Activated naive CD8-positive, alpha-beta T cell treated with anti-CD3 and anti-CD28 coated beads for 36 hours (primary cell): ENCODE measurements around the gene RNF44. TPM values are rescaled to one million over a fixed set of nuclear protein-coding genes. Genes with fewer than 3 reads are reported as not detected.

ENCODE experiments used
- DNase-seq: peaks from one replicate; pipeline ENCODE4 v3.0.0; 2021
- H3K27ac Mint-ChIP-seq: one replicate; pipeline ENCODE4 v1.8.0; 2022; ENCODE audit warnings: mild to moderate bottlenecking, moderate library complexity, mixed read lengths
- H3K27me3 Mint-ChIP-seq: one replicate; pipeline ENCODE4 v1.8.0; 2022; ENCODE audit warnings: mild to moderate bottlenecking, mixed read lengths
- H3K36me3 Mint-ChIP-seq: one replicate; pipeline ENCODE4 v1.8.0; 2021; ENCODE audit warnings: mild to moderate bottlenecking, mixed read lengths
- H3K4me1 Mint-ChIP-seq: one replicate; pipeline ENCODE4 v1.8.0; 2021; ENCODE audit warnings: mixed read lengths
- H3K4me3 Mint-ChIP-seq: one replicate; pipeline ENCODE4 v1.8.0; 2022; ENCODE audit warnings: mild to moderate bottlenecking, moderate library complexity, mixed read lengths
- H3K9me3 Mint-ChIP-seq: one replicate; pipeline ENCODE4 v1.8.0; 2022; ENCODE audit warnings: mixed read lengths
- total RNA-seq, 2 experiments: library from RNA; stranded (reverse); gene quantifications; one replicate each; pipeline ENCODE4 v1.2.3, GENCODE V29; 2021

The RNF44 gene
- total RNA-seq, 2 experiments from 2014 or later: 53.4 to 53.8 TPM

DNA sequence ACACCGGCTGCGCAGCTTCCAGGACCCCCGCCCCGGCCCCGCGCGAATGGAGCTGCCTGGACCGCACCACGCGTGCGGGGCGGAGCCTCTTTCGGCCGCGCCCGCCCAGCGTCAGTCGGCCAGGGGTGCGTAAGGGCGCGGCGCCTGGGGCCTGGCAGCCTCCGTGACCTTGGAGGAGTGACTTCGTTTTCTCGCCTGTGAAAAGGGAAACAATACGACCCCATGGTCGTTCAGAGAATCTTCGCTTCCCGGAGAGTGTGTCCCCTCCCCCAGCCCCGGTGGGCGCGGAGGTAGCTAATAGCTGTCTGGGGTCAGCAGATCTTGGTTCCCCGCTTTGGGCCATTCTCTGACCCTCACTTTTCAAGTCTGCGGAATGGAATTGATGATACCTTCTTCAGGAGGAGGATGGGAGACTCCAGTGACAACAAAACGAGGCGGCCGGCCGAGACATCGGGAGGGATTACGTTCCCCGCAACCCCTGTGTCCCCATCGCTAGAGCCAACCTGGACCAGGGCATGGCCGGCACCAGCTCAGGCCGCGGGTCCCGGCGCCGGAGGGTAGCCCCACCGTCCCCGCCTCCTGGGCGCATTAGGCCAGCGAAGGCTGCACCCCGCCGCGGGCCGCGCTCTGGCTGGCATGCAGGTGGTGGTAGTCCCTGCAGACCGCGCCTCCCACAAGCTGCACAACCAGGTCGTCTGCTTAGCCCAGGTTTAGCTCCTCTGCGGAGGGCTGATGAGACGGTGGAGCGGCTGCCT is 6.4 kb upstream of the RNF44 start:
- DNase-seq: peak; percentile 85
- Mint-ChIP-seq H3K36me3 (no peaks in the 10 kb centered on the region), H3K27ac (peak overlapping the region; percentile 94), H3K27me3 (no peaks in the 10 kb centered on the region), H3K4me1 (peaks cover 61% of the 10 kb centered on the region), H3K4me3 (peak overlapping the region; percentile 91), H3K9me3 (no peaks in the 10 kb centered on the region)

DNA sequence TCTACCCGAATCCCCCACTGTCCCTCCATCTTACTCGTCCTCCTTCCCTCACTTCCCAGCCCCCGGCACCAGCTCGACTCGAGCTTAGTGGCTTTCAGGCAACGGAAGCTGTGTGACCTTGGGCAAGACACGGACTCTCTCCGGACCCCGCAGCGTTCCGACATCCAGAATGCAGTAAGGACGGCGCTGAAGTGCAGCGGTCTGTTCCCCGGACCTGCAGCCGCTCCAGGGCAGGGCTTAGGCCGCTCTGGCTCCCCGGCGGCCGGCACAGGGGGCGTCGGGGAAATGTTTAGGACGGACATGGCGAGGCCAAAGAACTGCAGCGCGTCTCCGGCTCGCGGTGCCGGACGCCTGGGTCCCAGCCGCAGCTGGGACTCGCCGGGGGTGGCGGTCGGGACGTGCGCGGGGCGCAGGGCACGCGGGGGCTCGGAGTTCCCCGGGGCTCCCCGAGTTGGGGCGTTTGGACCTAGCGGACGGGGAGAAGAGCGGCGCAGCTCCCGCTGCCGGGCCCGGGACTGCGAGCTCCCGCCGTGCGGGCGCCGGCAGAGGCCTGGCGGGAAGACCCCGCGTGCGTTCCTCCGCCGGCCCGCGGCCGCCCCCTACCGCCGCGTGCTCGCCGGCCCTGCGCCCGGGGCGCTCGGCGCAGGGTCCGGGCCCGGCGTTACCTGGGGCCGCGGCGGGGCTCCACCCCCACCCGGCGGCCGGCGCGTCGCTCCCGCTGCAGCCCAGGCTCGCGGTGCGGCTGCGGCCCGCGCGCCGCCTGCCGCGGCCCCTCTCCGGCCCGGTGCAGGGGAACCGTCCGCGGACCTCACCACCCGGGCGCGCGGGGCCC is 5.6 kb upstream of the RNF44 start:
- Mint-ChIP-seq H3K27me3 (no peaks in the 10 kb centered on the region), H3K4me3 (peak overlapping the region; percentile 91), H3K4me1 (peaks cover 65% of the 10 kb centered on the region), H3K27ac (peak overlapping the region; percentile 91), H3K9me3 (no peaks in the 10 kb centered on the region), H3K36me3 (no peaks in the 10 kb centered on the region)
- peak; percentile 55 for DNase-seq

DNA sequence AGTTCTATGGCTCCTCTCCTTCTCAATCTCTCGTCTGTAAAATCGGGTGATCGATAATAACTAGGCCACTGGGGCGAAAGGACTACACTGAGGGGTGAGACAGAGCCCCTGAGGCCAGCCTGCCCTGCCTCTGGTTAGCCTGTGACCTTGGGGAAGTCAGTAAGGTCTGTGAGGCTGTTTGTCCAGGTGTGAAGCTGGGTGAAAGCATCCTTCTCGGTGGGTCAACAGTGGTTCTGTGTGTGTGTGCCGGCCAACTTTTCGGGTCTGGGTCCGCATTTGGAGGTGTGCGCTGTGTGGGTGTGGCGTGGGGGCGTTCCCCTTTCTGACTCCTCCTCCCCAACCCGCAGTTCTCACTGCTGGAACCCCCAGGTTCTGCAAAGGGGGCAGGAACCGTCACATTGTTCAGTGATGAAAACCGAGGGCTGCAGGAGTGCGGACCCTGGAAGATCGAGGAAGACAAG is 5.0 kb upstream of the RNF44 start:
- H3K27ac Mint-ChIP-seq: peak overlapping the region; percentile 91
- peaks cover 60% of the 10 kb centered on the region for H3K4me1 Mint-ChIP-seq
- H3K9me3 Mint-ChIP-seq: no peaks in the 10 kb centered on the region
- no peaks in the 10 kb centered on the region for H3K36me3 Mint-ChIP-seq
- peak overlapping the region; percentile 84 for H3K4me3 Mint-ChIP-seq
- peak; percentile 68 for DNase-seq
- no peaks in the 10 kb centered on the region for H3K27me3 Mint-ChIP-seq

DNA sequence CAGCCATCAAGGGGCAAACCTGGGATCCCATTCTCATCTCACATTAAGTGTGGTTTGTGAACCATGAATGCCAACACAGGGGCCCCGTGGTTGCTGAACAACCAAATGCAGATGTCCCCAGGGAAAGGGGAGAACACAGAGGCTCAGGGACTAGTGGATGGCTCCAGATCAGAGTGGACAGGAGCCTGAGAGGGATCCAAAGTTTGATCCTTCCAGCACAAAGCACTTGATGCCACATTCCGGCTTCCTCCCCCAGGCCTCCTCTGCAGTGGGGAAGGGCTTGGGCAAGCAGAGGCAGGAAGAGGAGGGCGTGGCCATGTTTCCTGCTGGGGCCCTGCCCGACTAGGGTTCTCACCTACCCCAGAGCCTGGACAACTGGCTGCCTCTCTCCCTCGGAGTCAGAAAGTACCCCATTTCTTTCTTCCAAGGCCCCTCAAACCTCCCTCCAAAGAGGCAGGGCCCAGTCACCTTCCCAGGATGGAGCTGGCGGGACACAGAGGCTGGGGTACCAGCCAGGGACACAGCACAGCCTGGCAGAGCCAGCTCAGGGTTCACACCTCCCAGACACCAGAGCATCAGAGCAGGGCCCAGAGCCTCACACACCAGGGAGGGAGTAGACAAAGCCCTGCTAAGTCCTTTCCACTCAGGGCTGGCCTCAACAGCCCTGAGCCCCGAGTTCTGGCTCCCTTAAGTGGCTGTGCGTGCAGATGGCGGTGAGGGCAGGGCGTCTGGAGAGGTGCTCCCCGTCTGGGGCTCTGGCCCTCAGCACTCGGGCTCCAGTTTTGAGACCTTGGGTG is 4.3 kb upstream of the RNF44 start:
- Mint-ChIP-seq H3K4me1 (peaks cover 60% of the 10 kb centered on the region), H3K36me3 (no peaks in the 10 kb centered on the region), H3K27me3 (no peaks in the 10 kb centered on the region), H3K4me3 (peak overlapping the region; percentile 84), H3K9me3 (no peaks in the 10 kb centered on the region), H3K27ac (peak overlapping the region; percentile 91)
- DNase-seq: peak; percentile 73

DNA sequence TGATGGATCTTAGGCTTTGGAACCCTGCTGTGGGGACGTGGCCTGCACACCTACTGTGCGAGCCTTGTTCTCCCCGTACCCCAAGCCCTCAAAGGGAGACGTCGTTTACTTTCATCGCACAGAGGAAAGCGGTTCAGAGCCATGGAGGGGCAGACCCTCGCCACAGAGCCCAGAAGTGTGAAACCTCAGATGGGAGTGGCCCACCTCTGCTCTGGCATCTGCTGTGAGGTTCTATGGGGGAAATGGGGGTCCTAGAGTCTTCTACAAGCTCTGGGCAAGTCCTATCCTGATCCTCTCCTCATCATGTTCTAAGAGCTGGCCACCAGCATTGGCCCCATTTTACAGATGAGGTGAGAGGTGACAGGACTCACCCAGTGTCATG is 3.7 kb upstream of the RNF44 start:
- peaks cover 55% of the 10 kb centered on the region for H3K4me1 Mint-ChIP-seq
- no peaks in the 10 kb centered on the region for H3K9me3 Mint-ChIP-seq
- peak overlapping the region; percentile 84 for H3K4me3 Mint-ChIP-seq
- DNase-seq: peak; percentile 48
- H3K27me3 Mint-ChIP-seq: no peaks in the 10 kb centered on the region
- peak overlapping the region; percentile 91 for H3K27ac Mint-ChIP-seq
- H3K36me3 Mint-ChIP-seq: peaks cover 2% of the 10 kb centered on the region

DNA sequence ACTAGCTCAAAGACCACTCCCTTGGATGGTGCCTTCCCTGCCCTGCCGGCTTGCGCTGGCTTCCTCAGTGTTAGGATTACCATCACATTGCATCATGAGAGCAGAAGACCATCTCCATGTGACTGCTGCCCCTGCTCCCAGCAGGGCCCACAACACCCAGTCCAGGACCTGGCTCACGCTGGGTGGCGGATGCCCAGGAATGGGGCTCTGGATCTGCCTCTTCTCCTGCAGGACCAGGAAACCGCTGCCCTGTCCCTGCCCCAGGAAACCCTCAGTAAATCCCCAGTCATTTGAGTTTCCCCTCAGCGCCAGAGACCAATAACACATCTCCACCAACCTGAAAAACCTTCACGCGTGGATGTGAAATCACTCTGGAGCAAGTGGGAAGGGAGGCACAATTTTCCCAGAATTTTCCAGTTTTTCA is 3.3 kb upstream of the RNF44 start:
- H3K9me3 Mint-ChIP-seq: no peaks in the 10 kb centered on the region
- H3K27ac Mint-ChIP-seq: peak overlapping the region; percentile 91
- no peaks in the 10 kb centered on the region for H3K27me3 Mint-ChIP-seq
- H3K36me3 Mint-ChIP-seq: peaks cover 7% of the 10 kb centered on the region
- peak overlapping the region; percentile 54 for H3K4me3 Mint-ChIP-seq
- DNase-seq: no peak
- H3K4me1 Mint-ChIP-seq: peaks cover 55% of the 10 kb centered on the region

DNA sequence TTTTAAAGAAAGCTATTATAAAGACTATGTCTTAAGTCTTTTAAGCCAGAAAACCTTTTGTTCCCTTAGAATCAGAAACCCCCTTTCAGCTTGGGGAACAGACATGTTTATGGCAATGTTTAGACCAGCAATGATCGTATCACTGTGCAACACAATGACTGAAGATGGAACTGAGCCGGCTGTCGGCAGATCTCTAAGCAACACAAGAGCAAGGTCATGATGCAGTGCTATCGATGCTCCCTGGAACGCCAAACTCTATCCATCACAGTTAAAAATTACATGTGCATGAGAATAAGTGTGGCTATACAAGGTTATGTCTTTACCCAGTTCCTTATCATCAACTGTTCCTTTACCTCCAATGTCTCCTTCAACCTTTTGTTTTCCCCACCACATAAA is 1.8 kb upstream of the RNF44 start:
- Mint-ChIP-seq H3K9me3 (no peaks in the 10 kb centered on the region), H3K27ac (peak overlapping the region; percentile 50), H3K4me1 (peaks cover 56% of the 10 kb centered on the region), H3K36me3 (peaks cover 10% of the 10 kb centered on the region), H3K4me3 (no peak overlapping the region), H3K27me3 (no peaks in the 10 kb centered on the region)
- no peak for DNase-seq

DNA sequence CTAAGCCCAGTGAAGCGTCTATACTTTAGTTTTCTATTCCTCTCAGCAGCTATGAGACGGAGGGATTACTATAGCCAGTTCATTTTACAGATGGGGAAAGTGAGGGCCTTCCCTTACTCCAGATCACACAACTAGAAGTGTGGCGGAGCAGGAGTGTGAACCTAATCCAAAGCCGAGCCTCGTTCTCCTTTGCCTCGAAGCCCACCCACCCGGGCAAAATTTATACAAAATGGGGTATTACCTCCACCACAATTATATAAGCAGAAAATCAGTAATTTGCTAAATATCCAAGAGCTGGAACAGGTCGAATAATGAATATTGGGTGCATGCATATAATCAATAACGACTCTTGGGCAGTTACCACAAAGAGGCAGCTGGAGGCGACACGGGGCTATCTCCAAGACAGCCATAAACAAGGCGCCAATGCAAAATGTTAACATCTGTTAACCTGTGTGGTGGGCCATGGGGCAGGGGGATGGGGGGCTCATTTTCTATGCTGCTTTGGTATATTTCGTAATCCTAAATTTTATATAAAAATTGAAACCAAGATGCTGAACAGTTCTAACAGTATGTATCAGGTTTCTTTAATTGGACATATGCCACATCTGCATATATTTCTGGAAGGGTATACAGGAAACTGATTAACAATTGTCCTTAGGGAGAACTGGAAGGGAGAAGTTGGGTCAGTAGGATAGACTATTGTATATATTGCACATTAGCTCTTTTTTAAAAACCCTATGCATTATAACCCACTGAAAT is 1.2 kb upstream of the RNF44 start:
- Mint-ChIP-seq H3K27ac (peak overlapping the region; percentile 98), H3K4me1 (peaks cover 61% of the 10 kb centered on the region), H3K9me3 (no peaks in the 10 kb centered on the region), H3K36me3 (peaks cover 11% of the 10 kb centered on the region), H3K27me3 (no peaks in the 10 kb centered on the region), H3K4me3 (peak overlapping the region; percentile 96)
- DNase-seq: no peak

DNA sequence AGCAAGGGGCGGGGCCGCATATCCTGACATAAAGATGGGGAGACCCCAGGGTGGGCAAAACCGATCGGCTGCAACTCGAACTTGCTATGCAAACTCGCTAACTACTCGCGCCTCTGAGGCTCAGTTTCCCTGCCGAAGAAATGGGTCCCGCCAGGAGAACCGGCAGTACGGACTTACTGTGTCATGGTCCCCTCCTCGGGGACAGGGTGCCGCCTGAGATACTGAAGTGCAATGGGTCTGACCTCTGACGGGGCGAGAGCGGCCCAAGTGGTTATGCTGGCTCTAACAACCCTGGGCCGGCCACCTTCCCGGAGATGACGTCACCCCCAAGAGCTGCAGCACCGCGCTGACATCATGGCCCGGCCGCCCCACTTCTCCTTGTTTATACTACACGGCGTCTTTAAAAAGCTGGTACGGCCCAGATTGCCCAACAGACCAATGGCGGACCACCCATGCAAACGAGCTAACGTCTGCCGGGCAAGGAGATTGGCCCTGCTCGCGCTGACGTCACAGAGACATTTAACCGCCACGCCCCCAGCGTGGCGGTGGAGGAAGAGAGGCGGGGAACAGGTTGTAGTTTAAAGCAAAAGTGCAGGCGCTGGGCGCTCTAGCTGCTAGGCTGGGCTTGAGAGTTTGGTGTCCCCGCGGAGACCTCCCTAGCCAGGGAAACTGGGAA is 490 bp upstream of the RNF44 start:
- H3K36me3 Mint-ChIP-seq: peaks cover 13% of the 10 kb centered on the region
- peak; percentile 95 for DNase-seq
- peak overlapping the region; percentile 96 for H3K4me3 Mint-ChIP-seq
- no peaks in the 10 kb centered on the region for H3K27me3 Mint-ChIP-seq
- H3K9me3 Mint-ChIP-seq: no peaks in the 10 kb centered on the region
- H3K4me1 Mint-ChIP-seq: peaks cover 67% of the 10 kb centered on the region
- H3K27ac Mint-ChIP-seq: peak overlapping the region; percentile 98

DNA sequence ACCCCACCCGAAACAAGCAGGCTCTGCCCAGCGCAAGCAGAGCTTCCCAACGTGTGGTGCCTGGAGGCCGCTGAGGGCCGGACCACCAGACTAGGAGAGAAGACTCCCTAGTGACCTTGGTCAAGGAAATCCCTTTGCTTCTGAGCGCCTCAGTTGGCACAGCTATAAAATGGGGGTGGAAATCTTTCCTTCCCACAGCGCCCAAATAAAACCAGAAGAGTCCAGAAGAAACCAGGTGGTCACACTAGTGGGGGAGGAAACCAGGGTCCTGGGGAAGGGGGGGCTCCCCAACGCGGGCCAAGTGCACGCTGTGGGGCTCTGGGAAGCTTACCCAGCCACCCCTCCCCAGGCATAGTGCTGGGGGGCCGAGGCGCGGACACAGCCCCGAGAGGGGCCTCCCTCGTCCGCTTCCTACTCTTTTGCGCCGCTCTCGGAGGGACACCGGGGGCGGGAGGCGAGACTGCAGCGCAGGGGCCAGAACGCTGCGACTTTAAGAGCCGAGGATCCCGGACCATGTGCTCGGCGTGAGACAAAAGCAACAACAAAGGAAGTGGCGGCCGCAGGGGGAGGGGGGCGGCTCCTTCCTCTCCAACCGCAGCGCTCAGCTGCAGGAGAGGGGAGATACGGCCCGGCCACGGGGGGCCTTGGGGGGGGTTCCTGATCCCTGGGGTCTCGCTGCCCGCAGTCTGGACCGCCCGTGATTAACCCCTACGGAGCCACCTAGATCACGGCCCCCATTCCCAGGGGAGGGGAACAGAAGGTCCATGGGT is 885 bp downstream of the RNF44 start:
- DNase-seq: peak; percentile 80
- no peaks in the 10 kb centered on the region for H3K27me3 Mint-ChIP-seq
- H3K9me3 Mint-ChIP-seq: no peaks in the 10 kb centered on the region
- peaks cover 14% of the 10 kb centered on the region for H3K36me3 Mint-ChIP-seq
- peak overlapping the region; percentile 96 for H3K4me3 Mint-ChIP-seq
- peak overlapping the region; percentile 98 for H3K27ac Mint-ChIP-seq
- H3K4me1 Mint-ChIP-seq: peaks cover 62% of the 10 kb centered on the region

DNA sequence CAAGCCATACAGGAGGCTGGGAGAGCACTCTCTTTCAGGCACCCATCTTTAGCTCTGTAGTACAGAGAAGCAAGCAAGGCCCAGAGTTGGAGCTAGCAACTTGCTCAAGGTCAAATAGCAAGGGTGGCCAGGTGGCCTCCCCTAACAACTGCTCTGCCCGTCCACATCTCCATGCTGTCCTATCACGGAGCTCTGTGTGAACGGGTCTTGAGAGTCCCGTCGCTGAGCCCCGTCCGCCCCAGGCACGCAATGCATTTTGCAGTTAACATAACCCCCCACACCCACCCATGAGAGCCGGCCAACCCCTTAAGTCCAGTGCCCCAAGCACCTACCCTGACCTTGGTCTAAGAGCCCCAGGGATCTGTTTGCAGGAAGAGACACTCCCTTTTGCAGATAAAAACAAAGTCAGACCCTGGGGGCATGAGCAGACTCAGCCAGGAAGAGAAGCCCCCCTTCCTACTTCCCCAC is 1.5 kb downstream of the RNF44 start:
- Mint-ChIP-seq H3K27me3 (no peaks in the 10 kb centered on the region), H3K4me3 (peak overlapping the region; percentile 96), H3K36me3 (peaks cover 16% of the 10 kb centered on the region), H3K9me3 (no peaks in the 10 kb centered on the region), H3K4me1 (peaks cover 59% of the 10 kb centered on the region), H3K27ac (peak overlapping the region; percentile 98)
- DNase-seq: peak; percentile 30

DNA sequence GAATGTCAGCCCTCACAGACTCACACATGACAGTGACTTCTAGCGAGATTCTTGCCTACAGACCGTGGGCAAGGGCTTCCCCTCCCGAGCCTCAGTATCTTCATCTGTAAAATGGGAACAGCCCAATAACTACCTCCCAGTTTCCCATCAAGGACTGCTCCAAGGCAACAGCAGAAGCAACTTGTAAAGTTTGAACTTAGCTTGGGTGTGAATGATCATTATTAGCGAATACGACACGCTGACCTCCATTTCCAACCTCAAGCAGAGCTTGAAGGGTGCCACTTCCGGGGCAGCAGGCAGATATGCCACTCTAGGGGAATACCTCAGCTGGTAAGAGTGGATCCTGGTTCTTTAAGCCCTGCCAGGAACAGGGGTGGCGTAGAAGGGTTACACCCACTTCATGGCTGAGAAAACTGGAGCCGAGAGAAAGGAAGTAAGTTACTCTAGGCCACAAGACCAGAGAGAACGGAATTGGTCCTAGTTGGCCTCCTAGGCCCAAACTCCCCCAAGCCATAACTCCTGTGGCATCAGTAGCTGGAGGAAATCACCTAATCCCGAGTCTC is 2.0 kb downstream of the RNF44 start:
- no peaks in the 10 kb centered on the region for H3K27me3 Mint-ChIP-seq
- peaks cover 54% of the 10 kb centered on the region for H3K4me1 Mint-ChIP-seq
- peaks cover 18% of the 10 kb centered on the region for H3K36me3 Mint-ChIP-seq
- no peaks in the 10 kb centered on the region for H3K9me3 Mint-ChIP-seq
- peak; percentile 44 for DNase-seq
- peak overlapping the region; percentile 98 for H3K27ac Mint-ChIP-seq
- peak overlapping the region; percentile 96 for H3K4me3 Mint-ChIP-seq

DNA sequence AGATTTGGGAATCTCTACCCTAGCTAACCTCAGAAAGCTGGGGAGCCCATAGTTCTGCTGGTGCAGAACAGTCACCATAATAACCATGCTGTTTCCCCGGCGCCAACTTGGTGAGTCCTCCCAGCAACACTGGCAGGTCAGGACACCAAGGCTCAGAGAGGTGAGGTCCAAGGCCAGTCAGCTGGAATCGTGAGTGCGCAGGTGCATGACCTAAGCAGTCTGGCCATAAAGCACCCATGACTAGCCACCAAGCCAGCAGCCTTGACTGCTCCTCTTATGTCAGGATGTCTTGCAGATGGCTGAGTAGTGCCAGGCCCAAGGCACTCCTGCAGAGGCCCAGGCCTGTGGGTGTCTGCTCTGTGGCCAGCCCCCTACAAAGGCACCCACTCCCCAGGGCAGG is 2.6 kb downstream of the RNF44 start:
- Mint-ChIP-seq H3K36me3 (peaks cover 20% of the 10 kb centered on the region), H3K27me3 (no peaks in the 10 kb centered on the region), H3K27ac (peak overlapping the region; percentile 98), H3K4me1 (peaks cover 51% of the 10 kb centered on the region), H3K4me3 (peak overlapping the region; percentile 96), H3K9me3 (no peaks in the 10 kb centered on the region)
- peak; percentile 28 for DNase-seq
